Osteoblast (primary cell): ENCODE results near the gene MPPED2. TPM values are rescaled to one million over a fixed set of nuclear protein-coding genes. Genes with fewer than 3 reads are reported as not detected.

Experiments used
- DNase-seq: peaks from one replicate; pipeline ENCODE4 v3.0.0; 2011; ENCODE audit warnings: low spot score, mixed read lengths; ENCODE audit not compliant: insufficient read length; ENCODE audit errors: missing footprints
- H2AFZ ChIP-seq: 2 replicates; pipeline ENCODE4 v1.6.0; 2011; ENCODE audit warnings: mild to moderate bottlenecking, low read length
- H3K27ac ChIP-seq: 2 replicates; pipeline ENCODE4 v1.5.1; 2011; ENCODE audit warnings: mild to moderate bottlenecking, low read depth, low read length, moderate library complexity
- H3K27me3 ChIP-seq: 2 replicates; pipeline ENCODE4 v1.6.0; 2012; ENCODE audit warnings: mild to moderate bottlenecking, control low read depth, inconsistent platforms, low read length, moderate library complexity; ENCODE audit not compliant: insufficient read depth
- H3K36me3 ChIP-seq: 2 replicates; pipeline ENCODE4 v1.5.1; 2011; ENCODE audit warnings: mild to moderate bottlenecking, low read length, control low read depth, moderate library complexity; ENCODE audit not compliant: insufficient read depth
- H3K4me1 ChIP-seq: 2 replicates; pipeline ENCODE4 v1.5.1; 2011; ENCODE audit warnings: mild to moderate bottlenecking, low read length, control low read depth, moderate library complexity; ENCODE audit not compliant: insufficient read depth
- H3K4me2 ChIP-seq: 2 replicates; pipeline ENCODE4 v1.6.0; 2011; ENCODE audit warnings: mild to moderate bottlenecking, low read length; ENCODE audit not compliant: insufficient read depth
- H3K4me3 ChIP-seq: fragments of 200-600 bp; sonication (generic); 3 replicates; pipeline ENCODE4 v1.5.1; 2012; ENCODE audit warnings: mild to moderate bottlenecking, low read length, inconsistent platforms; ENCODE audit not compliant: insufficient read depth
- H3K79me2 ChIP-seq: 2 replicates; pipeline ENCODE4 v1.6.0; 2012; ENCODE audit warnings: mild to moderate bottlenecking, low read length, control low read depth, inconsistent platforms; ENCODE audit not compliant: insufficient read depth
- H3K9me3 ChIP-seq: 2 replicates; pipeline ENCODE4 v1.5.1; 2011; ENCODE audit warnings: low read depth, low read length, control low read depth
- H4K20me1 ChIP-seq: 2 replicates; pipeline ENCODE4 v1.6.0; 2012; ENCODE audit warnings: mild to moderate bottlenecking, low read length, control low read depth; ENCODE audit not compliant: insufficient read depth
- total RNA-seq: library from RNA; depleted of rRNA; stranded (reverse); fragments of >200 nt; gene quantifications from 2 replicates; pipeline ENCODE4 v1.2.3, GENCODE V29; 2012
- TF ChIP-seq, protein P1 (sequence below): IDR thresholded peaks from 2 replicates; pipeline ENCODE4 v1.5.1; 2011; ENCODE audit warnings: mild to moderate bottlenecking, low read depth, low read length, moderate library complexity; ENCODE audit errors: extremely low read depth

The MPPED2 gene
- total RNA-seq, 1 donor = 2.2 TPM

DNA sequence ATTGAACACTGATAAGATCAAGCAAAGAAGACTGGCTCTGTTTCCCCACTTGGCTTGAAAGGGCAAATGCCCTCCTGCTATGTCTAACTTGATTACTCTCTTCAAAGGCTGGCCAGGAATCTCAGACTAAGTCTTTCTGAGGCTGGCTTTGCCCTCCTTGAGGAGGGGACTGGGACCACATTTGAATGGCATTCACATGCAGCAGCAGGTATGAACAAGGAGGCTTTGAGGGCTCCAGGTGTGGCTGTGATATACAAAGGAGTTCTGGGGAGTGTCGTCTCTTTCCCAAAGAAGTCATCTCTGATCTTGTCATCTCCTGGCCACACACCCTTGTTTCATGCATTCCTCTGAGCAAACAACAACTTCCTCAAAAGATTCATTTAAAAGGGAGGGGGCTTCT is 132.4 kb downstream of the MPPED2 start:
- H3K4me2 ChIP-seq = no peak overlapping the region
- no peak overlapping the region for H2AFZ ChIP-seq
- no peaks in the 10 kb centered on the region for H3K27me3 ChIP-seq
- H3K27ac ChIP-seq = no peak overlapping the region
- H3K79me2 ChIP-seq = no peaks in the 10 kb centered on the region
- H3K36me3 ChIP-seq = no peaks in the 10 kb centered on the region
- H3K4me3 ChIP-seq = no peak overlapping the region
- DNase-seq = no peak
- no peaks in the 10 kb centered on the region for H3K9me3 ChIP-seq
- TF ChIP-seq, protein P1, sequence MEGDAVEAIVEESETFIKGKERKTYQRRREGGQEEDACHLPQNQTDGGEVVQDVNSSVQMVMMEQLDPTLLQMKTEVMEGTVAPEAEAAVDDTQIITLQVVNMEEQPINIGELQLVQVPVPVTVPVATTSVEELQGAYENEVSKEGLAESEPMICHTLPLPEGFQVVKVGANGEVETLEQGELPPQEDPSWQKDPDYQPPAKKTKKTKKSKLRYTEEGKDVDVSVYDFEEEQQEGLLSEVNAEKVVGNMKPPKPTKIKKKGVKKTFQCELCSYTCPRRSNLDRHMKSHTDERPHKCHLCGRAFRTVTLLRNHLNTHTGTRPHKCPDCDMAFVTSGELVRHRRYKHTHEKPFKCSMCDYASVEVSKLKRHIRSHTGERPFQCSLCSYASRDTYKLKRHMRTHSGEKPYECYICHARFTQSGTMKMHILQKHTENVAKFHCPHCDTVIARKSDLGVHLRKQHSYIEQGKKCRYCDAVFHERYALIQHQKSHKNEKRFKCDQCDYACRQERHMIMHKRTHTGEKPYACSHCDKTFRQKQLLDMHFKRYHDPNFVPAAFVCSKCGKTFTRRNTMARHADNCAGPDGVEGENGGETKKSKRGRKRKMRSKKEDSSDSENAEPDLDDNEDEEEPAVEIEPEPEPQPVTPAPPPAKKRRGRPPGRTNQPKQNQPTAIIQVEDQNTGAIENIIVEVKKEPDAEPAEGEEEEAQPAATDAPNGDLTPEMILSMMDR = no peak
- H3K4me1 ChIP-seq = no peaks in the 10 kb centered on the region
- H4K20me1 ChIP-seq = no peaks in the 10 kb centered on the region

DNA sequence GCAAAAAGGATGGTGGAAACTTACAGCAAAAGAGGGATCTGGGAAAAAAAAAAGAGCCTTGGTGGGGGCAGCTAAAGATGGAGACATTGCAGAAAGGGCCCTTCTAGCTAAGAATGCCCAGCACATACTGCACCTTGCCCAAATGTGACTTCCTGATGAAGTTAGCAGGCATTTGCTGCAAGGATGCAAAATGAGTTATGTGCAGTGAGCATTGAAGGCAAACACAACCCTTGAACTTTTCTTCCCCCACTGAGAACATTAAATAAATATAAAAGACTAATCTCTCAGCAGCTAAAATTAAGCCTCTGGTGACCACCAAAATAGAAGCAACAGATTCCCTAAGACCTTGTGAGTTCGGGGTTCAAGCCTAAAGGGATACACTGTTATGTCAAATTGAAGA is 133.3 kb downstream of the MPPED2 start:
- Histone ChIP-seq H2AFZ (no peak overlapping the region), H3K4me2 (no peak overlapping the region), H4K20me1 (no peaks in the 10 kb centered on the region), H3K4me1 (no peaks in the 10 kb centered on the region), H3K9me3 (no peaks in the 10 kb centered on the region), H3K79me2 (no peaks in the 10 kb centered on the region), H3K36me3 (no peaks in the 10 kb centered on the region), H3K27ac (no peak overlapping the region), H3K27me3 (no peaks in the 10 kb centered on the region), H3K4me3 (no peak overlapping the region)
- no peak for DNase-seq
- TF ChIP-seq, protein P1 = no peak

DNA sequence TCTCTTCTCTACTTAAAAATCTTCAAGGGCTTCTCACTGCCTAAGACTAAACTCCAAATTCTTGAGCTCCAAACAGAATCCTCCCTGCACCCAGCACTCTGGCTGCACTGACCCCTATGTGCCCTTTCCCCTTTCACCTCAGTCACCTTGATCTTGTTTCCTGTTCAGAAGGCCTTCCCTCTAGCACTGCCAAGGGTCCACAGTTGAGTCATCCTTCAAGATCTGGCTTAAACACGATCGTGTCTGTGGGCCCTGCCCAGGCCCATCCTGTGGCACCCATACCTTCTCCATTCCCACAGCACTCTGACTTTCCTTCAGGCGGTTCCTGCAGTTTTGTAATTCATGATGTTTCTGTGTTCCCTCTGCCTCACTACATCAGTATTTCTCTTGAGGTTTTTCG is 134.0 kb downstream of the MPPED2 start:
- H3K27me3 ChIP-seq = no peaks in the 10 kb centered on the region
- H3K9me3 ChIP-seq = no peaks in the 10 kb centered on the region
- no peaks in the 10 kb centered on the region for H3K36me3 ChIP-seq
- H2AFZ ChIP-seq = no peak overlapping the region
- H4K20me1 ChIP-seq = no peaks in the 10 kb centered on the region
- no peaks in the 10 kb centered on the region for H3K79me2 ChIP-seq
- no peak for DNase-seq
- H3K4me1 ChIP-seq = no peaks in the 10 kb centered on the region
- H3K27ac ChIP-seq = no peak overlapping the region
- no peak overlapping the region for H3K4me2 ChIP-seq
- TF ChIP-seq, protein P1 = no peak
- H3K4me3 ChIP-seq = no peak overlapping the region

DNA sequence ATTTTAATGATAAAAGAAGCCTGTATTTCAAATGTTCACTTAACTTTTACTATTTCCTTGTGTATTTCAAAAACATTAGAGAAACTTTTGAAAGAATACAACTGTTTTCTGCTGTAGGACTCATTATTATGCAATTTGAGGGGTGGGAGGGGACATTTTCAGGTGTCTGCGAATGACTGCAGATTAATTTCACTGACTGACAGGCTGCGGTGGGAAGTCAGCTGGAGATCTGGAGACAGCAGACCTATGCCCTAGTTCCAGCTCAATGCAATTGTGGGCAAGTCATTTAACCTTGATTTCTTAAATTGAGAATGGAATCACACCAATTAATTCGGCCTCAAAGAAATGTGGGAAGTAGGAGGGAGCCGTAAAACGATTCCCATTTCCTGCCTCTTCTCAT is 134.5 kb downstream of the MPPED2 start:
- TF ChIP-seq, protein P1 = no peak

More for the DNA sequence above, 134.5 kb downstream of the MPPED2 start:
- H3K4me2 ChIP-seq = no peak overlapping the region
- no peak overlapping the region for H3K4me3 ChIP-seq
- H2AFZ ChIP-seq = no peak overlapping the region
- H4K20me1 ChIP-seq = no peaks in the 10 kb centered on the region
- no peaks in the 10 kb centered on the region for H3K79me2 ChIP-seq
- H3K27me3 ChIP-seq = no peaks in the 10 kb centered on the region
- no peaks in the 10 kb centered on the region for H3K9me3 ChIP-seq
- H3K27ac ChIP-seq = no peak overlapping the region
- H3K36me3 ChIP-seq = no peaks in the 10 kb centered on the region
- H3K4me1 ChIP-seq = no peaks in the 10 kb centered on the region
- DNase-seq = no peak
